RWPE1 (cell line): Measurements from ENCODE around the gene MAP4K3.

Experiments
- CTCF ChIA-PET: fragments of 350-600 bp; sonication (Branson Sonifier 250); formaldehyde crosslinking; extraction: SDS; loops from one replicate; lab custom pipeline; 2021; lab: Yijun Ruan, JAX
- POLR2A ChIA-PET: fragments of 400-600 bp; formaldehyde crosslinking; extraction: SDS; loops from one replicate; lab custom pipeline; 2020; ENCODE audit warnings: antibody characterized with exemption; ENCODE audit not compliant: low non-redundant PET; lab: Yijun Ruan, JAX
- DNase-seq: peaks from one replicate; pipeline ENCODE4 v3.0.0; 2012; ENCODE audit warnings: low spot score
- H3K27ac ChIP-seq: fragments of 450-650 bp; 2 replicates; pipeline ENCODE4 v1.5.1; 2017
- CTCF ChIP-seq: fragments of 450-650 bp; conservative IDR thresholded peaks from 2 replicates; pipeline ENCODE4 v1.5.1; 2017; ENCODE audit warnings: low read depth, mild to moderate bottlenecking

Gene MAP4K3

GRCh38 chr2:39308778-39309177 is 128.3 kb downstream of the MAP4K3 start:
- no peak for DNase-seq
- H3K27ac ChIP-seq, result no peak overlapping the region
- ChIA-PET POLR2A (no interaction called here), CTCF (no interaction called here)
- no peak for TF ChIP-seq CTCF

GRCh38 chr2:39306626-39307025 is 130.5 kb downstream of the MAP4K3 start:
- POLR2A ChIA-PET, result no interaction called here
- no peak for TF ChIP-seq CTCF

GRCh38 chr2:39304729-39305128 is 132.4 kb downstream of the MAP4K3 start:
- no peak for DNase-seq
- CTCF ChIA-PET, result interaction anchor here (0.7 kb wide), 1 partner anchor 390 kb away, joined by 3 read pairs; no protein-coding TSS in a partner anchor
- no peak overlapping the region for H3K27ac ChIP-seq
- no peak for TF ChIP-seq CTCF
- POLR2A ChIA-PET, result no interaction called here

More at GRCh38 chr2:39306626-39307025, 130.5 kb downstream of the MAP4K3 start:
- CTCF ChIA-PET, result interaction anchor here (0.5 to 0.6 kb wide), 2 partner anchors 29 to 94 kb away, joined by 3 to 5 read pairs; no protein-coding TSS in a partner anchor
- H3K27ac ChIP-seq, result no peak overlapping the region
- DNase-seq, result no peak

GRCh38 chr2:39304200-39304599 is 132.9 kb downstream of the MAP4K3 start:
- ChIA-PET POLR2A (no interaction called here), CTCF (no interaction called here)
- no peak for TF ChIP-seq CTCF
- no peak overlapping the region for H3K27ac ChIP-seq
- no peak for DNase-seq

- no peak for TF ChIP-seq CTCF
- ChIA-PET POLR2A (no interaction called here), CTCF (no interaction called here)
- DNase-seq, result no peak
- H3K27ac ChIP-seq, result no peak overlapping the region
Observed at GRCh38 chr2:39301352-39301751, 135.7 kb downstream of the MAP4K3 start.

- no peak for DNase-seq
- CTCF ChIA-PET, result no interaction called here
- no peak for TF ChIP-seq CTCF
- H3K27ac ChIP-seq, result no peak overlapping the region
- POLR2A ChIA-PET, result no interaction called here
Observed at GRCh38 chr2:39300044-39300978, 136.8 kb downstream of the MAP4K3 start.
